Measurements from ENCODE around the gene TCF7L2.

The TCF7L2 gene

DNA sequence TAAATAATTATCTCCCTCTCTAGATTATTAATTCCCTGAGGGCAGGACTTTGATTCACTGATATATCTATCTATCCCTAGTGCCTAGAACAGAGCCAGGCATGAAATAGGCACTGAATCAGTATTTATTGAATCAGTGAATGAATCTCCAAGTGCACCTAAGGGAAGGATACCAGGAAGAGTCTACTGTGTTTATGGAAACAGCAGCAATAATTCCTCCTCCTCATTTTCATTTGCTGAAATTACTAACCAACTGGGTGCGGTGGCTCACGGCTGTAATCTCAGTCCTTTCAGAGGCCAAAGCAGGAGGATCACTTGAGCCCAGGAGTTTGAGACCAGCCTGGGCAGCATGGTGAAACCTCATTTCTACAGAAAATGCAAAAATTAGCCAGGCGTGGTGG lies 161.2 kb downstream of the TCF7L2 start:
- no peaks in the 10 kb centered on the region for H4K20me1 ChIP-seq (ENCODE audit: insufficient read depth, low read length)
- no peaks in the 10 kb centered on the region for H3K79me2 ChIP-seq (ENCODE audit: low read length)
- no peak overlapping the region for H3K4me3 ChIP-seq (ENCODE audit: low read length)
- no peak overlapping the region for H2AFZ ChIP-seq (ENCODE audit: low read depth, low read length)
- no peak for TF ChIP-seq CTCF (IDR thresholded peaks at IDR 0.05; ENCODE audit: low read depth, low read length)
- TF ChIP-seq EZH2phosphoT487 (IDR thresholded peaks at IDR 0.05; ENCODE audit: low read depth), result no peak
- H3K9ac ChIP-seq (ENCODE audit: low read length), result no peak overlapping the region
- peaks cover 11% of the 10 kb centered on the region; the same call in 1 of the 2 replicates for H3K27me3 ChIP-seq (ENCODE audit: low read depth, low read length)
- no peaks in the 10 kb centered on the region for H3K36me3 ChIP-seq (replicated peaks; ENCODE audit: low read depth, low read length)
- no peak overlapping the region for H3K4me2 ChIP-seq (ENCODE audit: low read length)
- no peak overlapping the region for H3K27ac ChIP-seq (ENCODE audit: low read length)
- H3K4me1 ChIP-seq (ENCODE audit: low read length), result no peaks in the 10 kb centered on the region
- no peaks in the 10 kb centered on the region for H3K9me3 ChIP-seq (ENCODE audit: insufficient read depth, low read length)

GRCh38 chr10:113111900-113112853 lies 162.1 kb downstream of the TCF7L2 start:
- Histone ChIP-seq H4K20me1 (ENCODE audit: insufficient read depth, low read length) (no peaks in the 10 kb centered on the region), H3K4me2 (ENCODE audit: low read length) (no peak overlapping the region), H3K27ac (ENCODE audit: low read length) (no peak overlapping the region), H3K9me3 (ENCODE audit: insufficient read depth, low read length) (no peaks in the 10 kb centered on the region), H2AFZ (ENCODE audit: low read depth, low read length) (no peak overlapping the region), H3K9ac (ENCODE audit: low read length) (no peak overlapping the region), H3K27me3 (ENCODE audit: low read depth, low read length) (peaks cover 11% of the 10 kb centered on the region; the same call in 1 of the 2 replicates), H3K4me1 (ENCODE audit: low read length) (no peaks in the 10 kb centered on the region), H3K36me3 (replicated peaks; ENCODE audit: low read depth, low read length) (no peaks in the 10 kb centered on the region), H3K79me2 (ENCODE audit: low read length) (no peaks in the 10 kb centered on the region), H3K4me3 (ENCODE audit: low read length) (no peak overlapping the region)
- TF ChIP-seq EZH2phosphoT487 (IDR thresholded peaks at IDR 0.05; ENCODE audit: low read depth) (no peak), CTCF (IDR thresholded peaks at IDR 0.05; ENCODE audit: low read depth, low read length) (no peak)

DNA sequence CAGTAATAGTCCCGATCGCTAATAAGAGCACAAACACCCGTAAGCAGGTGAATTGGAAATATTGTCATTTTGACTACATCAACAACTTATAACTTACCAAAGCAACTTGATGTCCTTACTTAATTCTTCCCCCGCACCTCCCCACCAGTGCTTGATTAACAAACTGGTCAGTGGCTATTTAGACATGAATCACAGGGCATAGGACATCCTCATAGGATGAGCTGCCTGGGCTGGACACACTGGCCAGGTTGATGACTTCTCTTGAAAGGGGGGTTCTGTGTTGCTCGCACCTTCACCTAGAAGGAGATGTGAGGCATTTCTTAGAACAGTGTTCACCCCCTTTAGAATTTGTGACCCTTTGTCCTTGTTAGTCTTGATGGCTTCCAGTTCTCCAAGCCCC lies 163.2 kb downstream of the TCF7L2 start:
- H3K27me3 ChIP-seq (ENCODE audit: low read depth, low read length), result peaks cover 11% of the 10 kb centered on the region; the same call in 1 of the 2 replicates
- H3K9ac ChIP-seq (ENCODE audit: low read length), result no peak overlapping the region
- no peaks in the 10 kb centered on the region for H3K36me3 ChIP-seq (replicated peaks; ENCODE audit: low read depth, low read length)
- H2AFZ ChIP-seq (ENCODE audit: low read depth, low read length), result no peak overlapping the region
- no peaks in the 10 kb centered on the region for H4K20me1 ChIP-seq (ENCODE audit: insufficient read depth, low read length)
- no peaks in the 10 kb centered on the region for H3K79me2 ChIP-seq (ENCODE audit: low read length)
- no peak overlapping the region for H3K4me3 ChIP-seq (ENCODE audit: low read length)
- H3K9me3 ChIP-seq (ENCODE audit: insufficient read depth, low read length), result no peaks in the 10 kb centered on the region
- no peak for TF ChIP-seq CTCF (IDR thresholded peaks at IDR 0.05; ENCODE audit: low read depth, low read length)
- no peak for TF ChIP-seq EZH2phosphoT487 (IDR thresholded peaks at IDR 0.05; ENCODE audit: low read depth)
- H3K27ac ChIP-seq (ENCODE audit: low read length), result no peak overlapping the region
- H3K4me1 ChIP-seq (ENCODE audit: low read length), result no peaks in the 10 kb centered on the region
- no peak overlapping the region for H3K4me2 ChIP-seq (ENCODE audit: low read length)

- Histone ChIP-seq H3K79me2 (ENCODE audit: low read length) (no peaks in the 10 kb centered on the region), H3K27me3 (ENCODE audit: low read depth, low read length) (peaks cover 11% of the 10 kb centered on the region; the same call in 1 of the 2 replicates), H2AFZ (ENCODE audit: low read depth, low read length) (no peak overlapping the region), H3K9ac (ENCODE audit: low read length) (no peak overlapping the region), H3K36me3 (replicated peaks; ENCODE audit: low read depth, low read length) (no peaks in the 10 kb centered on the region), H4K20me1 (ENCODE audit: insufficient read depth, low read length) (no peaks in the 10 kb centered on the region), H3K4me3 (ENCODE audit: low read length) (no peak overlapping the region), H3K4me2 (ENCODE audit: low read length) (no peak overlapping the region), H3K4me1 (ENCODE audit: low read length) (no peaks in the 10 kb centered on the region), H3K9me3 (ENCODE audit: insufficient read depth, low read length) (no peaks in the 10 kb centered on the region), H3K27ac (ENCODE audit: low read length) (no peak overlapping the region)
- TF ChIP-seq EZH2phosphoT487 (IDR thresholded peaks at IDR 0.05; ENCODE audit: low read depth) (no peak), CTCF (IDR thresholded peaks at IDR 0.05; ENCODE audit: low read depth, low read length) (no peak)
These were observed 163.9 kb downstream of the TCF7L2 start for GRCh38 chr10:113113918-113114317.

Measured in OCI-LY3 (cell line).